Stomach (tissue), 9 donors: Measurements from ENCODE around the gene ZNF593OS. TPM values are rescaled to one million over a fixed set of nuclear protein-coding genes. Genes with fewer than 3 reads are reported as not detected.

Experiments
- DNase-seq, 2 donors: peaks; one replicate each; pipeline versions ENCODE4 v3.0.0 to v3.0.0-alpha.2; 2013 to 2019
- H3K27ac ChIP-seq, 5 donors: fragments of 200-600 bp in 4 of 5; sonication (generic) in 4 of 5; one replicate each; pipeline ENCODE4 v1.5.1; 2013 to 2019; ENCODE audit warnings: mild to moderate bottlenecking in 1 of 5, moderate library complexity in 1 of 5
- H3K27me3 ChIP-seq, 3 donors: fragments of 200-600 bp; sonication (generic); one replicate each; pipeline ENCODE4 v1.5.1; 2017 to 2019; ENCODE audit warnings: mixed run types in 1 of 3
- H3K36me3 ChIP-seq, 4 donors: fragments of 200-600 bp; sonication (generic); 1 replicate in 3 of 4; 2 replicates in 1 of 4; pipeline ENCODE4 v1.5.1; 2016 to 2019
- H3K4me1 ChIP-seq, 4 donors: fragments of 200-600 bp; sonication (generic); one replicate each; pipeline ENCODE4 v1.5.1; 2016 to 2019
- H3K4me3 ChIP-seq, 4 donors: fragments of 200-600 bp; sonication (generic) in 3 of 4; one replicate each; pipeline ENCODE4 v1.5.1; 2016 to 2019; ENCODE audit warnings: mild to moderate bottlenecking in 1 of 4
- H3K9me3 ChIP-seq, 4 donors: fragments of 200-600 bp; sonication (generic); one replicate each; pipeline ENCODE4 v1.5.1; 2016 to 2019
- CTCF ChIP-seq, 7 experiments: fragments of 450-650 bp in 4 of 7; fragments of 200-600 bp in 3 of 7; sonication (generic) in 3 of 7; IDR thresholded peaks; one replicate each; pipeline ENCODE4 v1.5.1; 2016 to 2019; ENCODE audit warnings: antibody characterized with exemption in 7 of 7, control low read depth in 2 of 7, mild to moderate bottlenecking in 1 of 7
- EP300 ChIP-seq: sonication (generic); formaldehyde crosslinking; IDR thresholded peaks from one replicate; pipeline ENCODE4 v1.6.1; 2017; ENCODE audit warnings: antibody characterized with exemption
- POLR2A ChIP-seq, 4 donors: fragments of 450-650 bp; IDR thresholded peaks; one replicate each; pipeline ENCODE4 v1.6.1; 2016; ENCODE audit warnings: antibody characterized with exemption in 4 of 4, control low read depth in 2 of 4, mild to moderate bottlenecking in 1 of 4, moderate library complexity in 1 of 4
- POLR2AphosphoS5 ChIP-seq, 3 donors: sonication (generic); formaldehyde crosslinking; IDR thresholded peaks; one replicate each; pipeline ENCODE4 v1.6.1; 2016; ENCODE audit warnings: antibody characterized with exemption in 3 of 3
- WGBS, 5 donors: extraction: QIAGEN DNeasy Blood & Tissue Kit in 3 of 5; methylation state at CpG; one replicate each; pipeline versions ENCODE4 v1.1.5 to v1.1.7; 2013 to 2018; 5-methylcytosine and 5-hydroxymethylcytosine counted together
- intact Hi-C: fragments of 100-400 bp; cut with DNase I; formaldehyde crosslinking; loops from one replicate; pipeline ENCODE4 v1.15.1; 2023; ENCODE audit warnings: low total_unique reads
- polyA plus RNA-seq, 3 donors: library from polyadenylated mRNA; stranded (reverse); fragments of 200-250 nt; gene quantifications; one replicate each; pipeline ENCODE4 v1.2.3, GENCODE V29; 2013
- total RNA-seq, 5 donors: library from RNA; depleted of rRNA; stranded (reverse); fragments of >200 nt; gene quantifications; one replicate each; pipeline versions ENCODE4 v1.1.0 to v1.2.3, GENCODE V29; 2014 to 2016
- donor health status: healthy with polysubstance abuse.
- donor health status: Bipolar disorder and iron deficiency.
- donor health status: healthy.

ZNF593OS gene
- total and polyA plus RNA-seq, 8 donors = 0.30 to 0.76 TPM; not detected in 6

GRCh38 chr1:26184883-26185282 is 13.3 kb upstream of the ZNF593OS start:
- Histone ChIP-seq H3K27ac (no peak overlapping the region), H3K9me3 (no peaks in the 10 kb centered on the region), H3K4me1 (no peaks in the 10 kb centered on the region), H3K4me3 (no peak overlapping the region), H3K27me3 (no peaks in the 10 kb centered on the region), H3K36me3 (peaks cover 0 to 86% (median 81%) of the 10 kb centered on the region in 4 donors)
- intact Hi-C loops = no loop called here
- no peak for TF ChIP-seq POLR2A (IDR thresholded peaks at IDR 0.05)
- no peak for TF ChIP-seq EP300
- TF ChIP-seq POLR2AphosphoS5 (IDR thresholded peaks at IDR 0.05) = no peak
- no peak for TF ChIP-seq CTCF (IDR thresholded peaks at IDR 0.05)
- WGBS, 5 donors = 92 to 98% (median 94%) methylated on average over 17 to 21 of the region's 21 CpGs
- no peak for DNase-seq

- DNase-seq = no peak
- intact Hi-C loops = no loop called here
- Histone ChIP-seq H3K27ac (no peak overlapping the region), H3K27me3 (no peaks in the 10 kb centered on the region), H3K4me1 (peaks cover 0 to 3% (median 0%) of the 10 kb centered on the region in 4 donors), H3K9me3 (no peaks in the 10 kb centered on the region), H3K36me3 (peaks cover 0 to 81% (median 76%) of the 10 kb centered on the region in 4 donors), H3K4me3 (no peak overlapping the region)
- TF ChIP-seq EP300 (no peak), POLR2AphosphoS5 (IDR thresholded peaks at IDR 0.05) (no peak), POLR2A (IDR thresholded peaks at IDR 0.05) (no peak), CTCF (IDR thresholded peaks at IDR 0.05) (no peak)
- 86 to 97% (median 94%) methylated on average over 7 of the region's 7 CpGs for WGBS, 5 donors
Observed at GRCh38 chr1:26184086-26184485, 12.5 kb upstream of the ZNF593OS start.

GRCh38 chr1:26182383-26182696 is 10.7 kb upstream of the ZNF593OS start:
- peaks cover 0 to 65% (median 60%) of the 10 kb centered on the region in 4 donors for H3K36me3 ChIP-seq
- TF ChIP-seq POLR2A (IDR thresholded peaks at IDR 0.05) (no peak), POLR2AphosphoS5 (IDR thresholded peaks at IDR 0.05) (no peak), CTCF (IDR thresholded peaks at IDR 0.05) (no peak), EP300 (no peak)
- H3K27me3 ChIP-seq = no peaks in the 10 kb centered on the region
- peaks cover 0 to 9% (median 5%) of the 10 kb centered on the region in 4 donors for H3K4me1 ChIP-seq
- H3K9me3 ChIP-seq = no peaks in the 10 kb centered on the region
- no peak overlapping the region for H3K27ac ChIP-seq
- intact Hi-C loops = no loop called here
- no peak for DNase-seq
- WGBS, 5 donors = 70 to 87% (median 81%) methylated on average over 3 to 7 of the region's 7 CpGs
- H3K4me3 ChIP-seq = no peak overlapping the region

GRCh38 chr1:26181586-26182382 is 10.2 kb upstream of the ZNF593OS start:
- DNase-seq = no peak
- no peaks in the 10 kb centered on the region for H3K27me3 ChIP-seq
- TF ChIP-seq POLR2AphosphoS5 (IDR thresholded peaks at IDR 0.05) = no peak
- TF ChIP-seq POLR2A (IDR thresholded peaks at IDR 0.05) = no peak
- TF ChIP-seq EP300 = no peak
- no peak for TF ChIP-seq CTCF (IDR thresholded peaks at IDR 0.05)
- intact Hi-C loops = no loop called here
- H3K36me3 ChIP-seq = peaks cover 0 to 60% (median 56%) of the 10 kb centered on the region in 4 donors
- H3K27ac ChIP-seq = no peak overlapping the region
- 76 to 82% (median 78%) methylated on average over 8 to 9 of the region's 9 CpGs for WGBS, 5 donors
- no peaks in the 10 kb centered on the region for H3K9me3 ChIP-seq
- no peak overlapping the region for H3K4me3 ChIP-seq
- H3K4me1 ChIP-seq = peaks cover 0 to 9% (median 5%) of the 10 kb centered on the region in 4 donors
